ENCODE data around the gene KLF15. TPM values are rescaled to one million over a fixed set of nuclear protein-coding genes. Genes with fewer than 3 reads are reported as not detected.

Gene KLF15
- total RNA-seq, 1 experiment from 2014 or later, result 8.7 TPM

DNA sequence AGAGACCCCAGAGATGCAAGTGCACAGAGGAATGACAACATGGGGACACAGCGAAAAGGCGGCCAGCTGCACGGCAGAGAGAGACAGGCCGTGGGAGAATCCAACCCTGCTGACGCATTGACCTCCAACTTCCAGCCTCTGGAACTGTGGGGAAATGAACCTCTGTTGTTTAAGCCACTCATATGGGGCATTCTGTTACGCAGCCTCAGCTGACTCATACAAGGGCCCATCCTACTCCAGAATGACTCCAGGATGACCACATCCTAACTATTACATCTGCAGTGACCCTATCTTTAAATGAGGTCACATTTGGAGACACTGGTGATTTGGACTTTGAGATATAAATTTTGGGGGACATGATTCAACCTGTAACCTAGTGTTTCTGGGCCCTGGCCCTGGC is 44.0 kb downstream of the KLF15 start:
- in situ Hi-C loops (cut with HindIII; ENCODE audit: low sequenced_read_pairs), result no loop called here
- no peak for DNase-seq (ENCODE audit: low spot score)

DNA sequence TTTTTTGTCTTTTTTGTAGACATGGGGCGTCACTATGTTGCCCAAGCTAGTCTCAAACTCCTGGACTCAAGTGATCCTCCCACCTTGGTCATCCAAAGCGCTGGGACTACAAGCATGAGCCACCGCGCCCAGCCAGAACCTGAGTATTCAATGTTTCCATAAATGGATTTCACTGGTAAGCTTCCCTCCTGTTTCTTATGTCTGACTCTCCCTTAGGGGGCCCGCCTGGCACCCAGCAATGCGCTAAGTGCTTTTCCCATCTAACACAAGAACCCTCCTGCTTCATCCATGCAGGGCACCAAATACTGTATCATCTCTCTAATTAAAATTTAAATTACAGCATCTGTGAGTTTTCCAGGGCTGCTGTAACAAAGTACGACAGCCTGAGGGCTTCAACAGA is 44.9 kb downstream of the KLF15 start:
- no peak for DNase-seq (ENCODE audit: low spot score)
- in situ Hi-C loops (cut with HindIII; ENCODE audit: low sequenced_read_pairs), result no loop called here

DNA sequence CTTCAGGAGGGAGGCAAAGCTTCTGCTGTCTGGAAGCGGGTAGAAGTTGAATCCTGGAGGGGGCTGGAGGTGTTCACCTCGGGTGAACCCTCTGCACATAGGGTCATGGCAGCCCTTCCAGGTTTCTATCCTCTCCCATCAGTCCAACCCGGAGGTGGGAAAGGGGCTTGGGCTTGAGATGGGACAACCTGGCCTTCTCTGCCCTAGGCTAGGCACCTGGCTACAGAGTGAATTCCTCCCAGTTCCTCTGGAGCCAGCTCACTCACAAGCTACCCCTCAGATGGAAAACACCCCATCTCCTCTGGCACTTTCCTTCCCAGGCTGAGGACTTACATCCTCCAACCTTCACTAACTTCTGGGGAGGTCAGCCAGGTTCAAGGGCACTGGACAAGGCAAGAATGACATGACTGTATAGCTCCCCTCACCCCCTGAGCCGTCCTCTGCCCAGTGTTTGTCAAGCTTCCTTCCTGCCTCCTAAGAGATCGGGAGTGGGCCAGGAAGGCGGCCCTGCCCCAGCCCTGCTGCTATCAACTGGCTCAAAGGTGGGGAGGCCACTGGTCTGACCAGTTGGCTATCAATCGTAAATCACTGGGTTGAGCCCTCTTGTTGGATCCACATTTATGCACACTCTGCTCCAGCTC is 45.8 kb downstream of the KLF15 start:
- in situ Hi-C loops (cut with HindIII; ENCODE audit: low sequenced_read_pairs), result no loop called here
- DNase-seq (ENCODE audit: low spot score), result no peak

DNA sequence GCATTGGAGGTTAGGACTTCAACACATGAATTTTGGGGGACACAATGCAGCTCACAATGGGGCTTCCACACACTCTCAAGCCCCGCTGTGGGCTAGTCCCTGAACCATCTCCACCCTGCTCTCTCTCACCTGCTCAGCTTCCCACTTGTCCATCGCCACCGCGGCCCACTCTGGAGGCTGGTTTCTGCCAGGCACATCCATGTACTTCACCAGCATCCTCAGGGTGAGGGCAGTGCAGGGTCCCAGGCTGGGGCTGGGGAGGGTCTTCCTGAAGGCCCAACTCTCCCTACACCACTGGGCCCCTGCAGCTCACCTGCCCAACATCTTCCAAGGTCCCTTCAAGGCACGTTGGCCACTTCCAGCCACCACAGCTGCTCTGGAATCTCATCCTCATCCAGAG is 46.4 kb downstream of the KLF15 start:
- in situ Hi-C loops (cut with HindIII; ENCODE audit: low sequenced_read_pairs), result no loop called here
- DNase-seq (ENCODE audit: low spot score), result no peak

DNA sequence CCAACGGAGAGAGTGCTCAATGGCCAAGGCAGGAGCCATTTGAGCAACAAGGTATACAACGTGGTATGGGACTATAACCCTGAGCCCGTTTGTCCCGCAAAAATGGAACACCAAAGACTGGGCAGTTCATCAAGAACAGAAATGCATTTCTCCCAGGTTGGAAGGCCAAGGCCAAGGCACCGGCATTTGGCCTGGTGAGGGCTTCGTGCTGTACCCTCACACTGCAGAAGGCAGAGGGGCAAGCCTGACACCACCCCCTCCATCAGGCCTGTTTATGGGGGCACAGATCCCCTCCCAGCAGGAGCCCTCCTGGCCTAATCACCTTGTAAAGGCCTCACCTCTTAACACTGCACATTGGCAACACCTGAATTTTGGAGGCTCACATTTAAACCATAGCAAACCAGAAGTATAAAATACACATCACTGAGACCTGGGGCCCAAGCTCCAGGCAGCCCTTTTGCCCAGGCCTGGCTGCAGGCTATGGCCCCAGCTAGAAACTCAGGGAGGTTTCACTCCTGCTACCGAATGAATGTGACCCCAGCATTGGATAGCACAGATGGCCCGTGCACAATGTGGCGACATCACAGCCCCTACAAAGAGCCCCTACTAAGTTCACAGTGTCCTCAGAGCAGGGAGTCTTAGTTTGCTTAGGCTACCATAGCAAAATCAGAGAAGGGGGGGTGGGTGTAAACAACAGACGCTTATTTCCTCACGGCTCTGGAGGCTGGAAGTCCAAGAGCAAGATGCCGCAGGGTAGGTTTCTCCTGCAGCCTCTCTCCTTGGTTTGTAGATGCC is 47.1 kb downstream of the KLF15 start:
- in situ Hi-C loops (cut with HindIII; ENCODE audit: low sequenced_read_pairs), result no loop called here
- no peak for DNase-seq (ENCODE audit: low spot score)

DNA sequence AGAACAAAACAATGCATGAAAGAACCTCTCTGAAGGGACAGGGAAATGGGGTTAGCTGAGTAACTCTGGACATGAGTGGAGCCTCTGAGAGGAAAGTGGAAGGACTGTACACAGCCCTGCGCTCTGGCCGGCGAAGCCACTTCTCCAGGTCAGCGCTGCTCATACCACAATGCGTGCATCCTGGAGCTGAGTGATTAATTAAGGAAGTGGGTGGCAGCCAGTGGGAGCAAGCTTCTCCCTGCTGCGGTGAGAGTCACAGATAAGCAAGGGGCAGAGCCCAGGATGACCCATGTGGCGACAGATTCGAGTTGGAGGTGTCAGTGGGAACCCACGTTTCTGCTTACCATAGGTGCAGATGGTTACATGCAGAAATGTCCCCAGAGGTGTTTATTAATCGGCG is 48.0 kb downstream of the KLF15 start:
- in situ Hi-C loops (cut with HindIII; ENCODE audit: low sequenced_read_pairs), result no loop called here
- no peak for DNase-seq (ENCODE audit: low spot score)

DNA sequence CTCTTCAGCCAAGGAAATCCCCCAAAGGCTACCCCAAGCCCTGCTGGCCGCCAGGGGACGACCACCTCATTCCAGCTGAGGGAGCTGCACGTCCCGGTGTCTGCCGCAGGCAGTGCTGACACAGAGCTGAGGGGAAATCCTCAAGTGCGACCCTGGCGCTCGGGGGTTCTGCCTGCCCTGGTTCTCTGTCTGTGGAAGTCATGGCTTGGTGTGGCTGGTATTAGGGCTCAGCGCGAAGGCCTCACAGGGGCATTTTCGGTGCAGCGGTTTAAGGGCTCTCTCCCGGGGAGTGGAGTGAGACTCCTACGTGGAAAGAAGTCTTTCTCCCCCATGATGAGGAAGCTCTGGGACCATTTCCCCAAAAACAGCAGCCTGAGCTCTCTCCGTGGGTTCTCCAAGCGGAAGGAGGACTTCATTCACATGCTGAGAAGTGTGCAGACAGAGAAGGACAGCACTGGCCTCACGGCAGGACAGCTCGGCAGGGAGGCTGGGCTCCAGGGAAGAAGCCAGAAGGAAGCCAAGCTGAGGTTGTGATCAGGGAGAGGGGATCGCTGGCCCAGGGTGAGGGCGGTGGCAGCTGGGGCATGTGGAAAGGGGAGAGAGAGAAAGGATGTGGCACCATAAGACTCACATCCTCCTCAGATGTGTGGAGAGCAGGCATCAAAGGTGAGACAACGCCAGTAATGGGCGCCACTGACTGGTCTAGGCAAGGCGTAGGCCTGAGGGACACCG is 48.6 kb downstream of the KLF15 start:
- DNase-seq (ENCODE audit: low spot score), result no peak
- in situ Hi-C loops (cut with HindIII; ENCODE audit: low sequenced_read_pairs), result no loop called here

DNA sequence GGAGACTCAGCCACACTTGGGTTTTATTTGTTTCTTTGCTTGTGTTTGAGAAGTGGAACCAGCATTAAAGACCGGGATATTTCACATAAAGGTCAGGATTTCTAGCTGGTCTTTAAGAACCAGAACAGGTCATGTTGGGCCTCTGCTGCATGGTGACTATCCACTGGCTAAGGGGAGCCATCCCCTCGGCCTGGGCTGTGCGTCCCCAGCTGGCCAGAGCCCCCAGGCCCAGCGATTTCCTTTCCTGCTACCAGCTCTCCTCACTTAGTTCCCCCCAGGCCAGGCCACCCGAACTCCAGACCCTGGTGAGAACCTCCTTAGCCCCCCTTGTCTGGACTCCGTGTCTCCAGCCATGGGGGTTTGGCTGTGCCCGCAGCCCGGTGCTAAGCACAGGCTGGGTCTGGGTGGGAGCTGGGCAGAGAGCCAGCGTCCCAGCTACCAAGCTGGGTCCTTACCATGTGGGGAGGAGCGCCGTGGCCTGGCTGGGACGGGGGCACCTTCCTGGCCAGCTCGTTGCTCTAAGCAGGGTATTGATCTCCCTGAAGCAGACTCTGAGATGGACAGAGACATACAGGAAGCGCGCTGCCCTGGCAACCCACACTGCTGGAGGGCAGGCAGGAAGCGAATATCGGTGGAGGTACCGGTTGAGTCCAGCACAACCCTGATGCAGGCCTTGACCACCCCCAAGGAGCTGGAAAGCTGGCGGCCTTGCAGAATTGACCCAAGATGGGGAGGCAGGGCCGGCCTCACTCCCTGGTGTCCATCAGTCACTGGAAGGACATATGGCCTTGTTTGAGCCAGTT is 49.4 kb downstream of the KLF15 start:
- in situ Hi-C loops (cut with HindIII; ENCODE audit: low sequenced_read_pairs), result no loop called here
- DNase-seq (ENCODE audit: low spot score), result no peak

DNA sequence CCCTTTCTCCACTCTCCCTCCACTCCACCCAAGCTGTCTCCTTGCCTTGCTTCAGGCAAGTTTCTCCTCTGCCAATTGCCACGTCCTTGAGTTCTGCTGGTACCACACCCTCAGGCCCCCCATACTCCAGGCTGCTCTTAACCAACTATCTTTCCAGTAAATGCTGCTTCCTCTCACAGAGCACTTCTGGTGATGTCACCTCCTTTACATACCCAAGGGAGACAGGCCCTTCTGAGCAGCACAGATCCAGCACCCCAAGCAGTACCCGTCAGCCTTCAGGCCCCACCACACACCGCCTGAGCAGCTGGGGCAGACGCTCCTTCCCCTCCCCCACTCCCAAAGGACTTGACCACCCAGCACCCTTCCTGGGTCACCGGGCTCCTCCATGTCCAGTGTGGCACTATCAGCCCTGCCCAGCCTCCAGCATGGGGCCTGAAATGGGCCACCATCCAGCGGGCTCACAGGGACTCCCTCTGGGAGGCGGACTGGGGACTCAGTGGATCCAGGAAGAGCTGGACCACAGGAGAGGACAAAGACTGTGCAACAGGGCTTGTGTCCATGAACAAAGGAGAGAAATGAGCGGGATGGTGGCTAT is 50.2 kb downstream of the KLF15 start:
- in situ Hi-C loops (cut with HindIII; ENCODE audit: low sequenced_read_pairs), result no loop called here
- no peak for DNase-seq (ENCODE audit: low spot score)

DNA sequence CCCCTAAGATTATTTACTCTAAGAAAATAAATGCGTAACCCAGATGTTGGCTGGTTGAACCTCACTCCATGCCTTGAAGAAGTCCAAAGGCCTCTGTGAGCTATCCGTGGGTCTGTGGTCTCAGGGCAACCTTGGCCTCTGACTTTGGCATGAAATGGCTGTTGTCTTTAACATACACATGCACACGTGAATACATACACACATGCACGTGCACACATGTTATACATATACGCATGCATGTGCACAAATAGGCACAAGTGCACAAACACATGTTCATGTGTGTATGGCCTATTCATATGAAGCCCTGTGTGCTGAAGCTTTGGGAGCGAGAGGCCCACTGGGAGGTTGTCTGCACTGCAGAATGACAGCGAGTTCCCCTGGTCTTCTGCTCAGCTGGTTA is 50.8 kb downstream of the KLF15 start:
- DNase-seq (ENCODE audit: low spot score), result no peak
- in situ Hi-C loops (cut with HindIII; ENCODE audit: low sequenced_read_pairs), result no loop called here

DNA sequence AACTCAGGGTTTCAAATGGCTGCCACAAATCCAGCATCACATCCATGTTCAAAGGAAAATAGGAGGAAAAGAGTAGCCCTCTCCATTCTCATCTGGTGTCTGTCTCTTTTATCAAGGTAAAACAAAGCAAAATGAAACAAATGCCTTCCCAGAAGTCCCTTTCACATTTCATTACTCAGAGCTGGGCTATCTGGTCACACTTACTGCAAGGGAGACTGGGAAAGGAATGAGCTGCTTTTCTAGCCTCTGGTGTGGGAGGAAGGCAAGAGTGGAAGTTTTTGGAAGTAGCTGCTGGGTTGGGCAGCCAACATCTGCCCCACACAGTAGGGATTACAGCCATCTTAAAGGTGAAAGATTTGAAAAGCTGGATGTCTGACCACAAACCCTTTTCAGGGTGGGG is 51.8 kb downstream of the KLF15 start:
- no peak for DNase-seq (ENCODE audit: low spot score)
- in situ Hi-C loops (cut with HindIII; ENCODE audit: low sequenced_read_pairs), result no loop called here

DNA sequence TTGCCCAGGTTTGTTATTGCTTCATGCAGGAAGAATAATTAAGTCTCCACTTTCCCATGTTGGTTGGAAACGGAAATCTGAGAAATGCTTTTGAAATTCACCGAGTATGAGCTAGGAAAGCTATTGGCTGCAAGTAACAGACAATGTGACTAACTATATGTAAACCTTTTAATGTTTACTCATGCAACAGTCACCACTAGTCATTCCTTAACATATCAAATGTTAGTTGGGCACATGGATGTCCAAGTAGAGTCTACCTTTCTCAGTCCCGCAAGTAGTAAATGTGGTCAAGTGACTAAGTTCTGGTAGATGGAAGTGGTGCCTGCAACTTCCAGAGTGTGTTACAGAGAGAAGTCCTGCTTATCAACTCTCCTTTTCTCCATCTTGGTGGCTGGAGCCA is 52.5 kb downstream of the KLF15 start:
- in situ Hi-C loops (cut with HindIII; ENCODE audit: low sequenced_read_pairs), result no loop called here
- DNase-seq (ENCODE audit: low spot score), result no peak

DNA sequence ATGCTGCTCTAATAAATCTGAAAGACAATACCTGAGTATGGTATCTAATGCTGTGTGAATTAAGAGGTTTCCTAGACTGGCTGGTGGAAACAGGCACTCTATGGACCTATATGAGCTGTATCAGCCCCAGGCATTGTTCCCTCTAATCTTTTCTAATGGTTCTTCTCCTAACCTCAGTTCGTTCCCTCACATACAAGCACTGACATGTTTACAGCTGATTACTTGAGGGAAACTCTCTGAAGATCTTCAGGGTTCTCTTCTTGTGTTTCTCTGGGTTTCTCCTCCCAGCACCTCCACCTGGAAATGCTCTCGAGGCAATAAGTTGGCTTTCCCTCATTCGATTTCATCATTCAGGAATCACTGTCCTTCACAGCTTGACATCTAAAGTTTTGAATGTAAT is 52.9 kb downstream of the KLF15 start:
- DNase-seq (ENCODE audit: low spot score), result no peak
- in situ Hi-C loops (cut with HindIII; ENCODE audit: low sequenced_read_pairs), result no loop called here

DNA sequence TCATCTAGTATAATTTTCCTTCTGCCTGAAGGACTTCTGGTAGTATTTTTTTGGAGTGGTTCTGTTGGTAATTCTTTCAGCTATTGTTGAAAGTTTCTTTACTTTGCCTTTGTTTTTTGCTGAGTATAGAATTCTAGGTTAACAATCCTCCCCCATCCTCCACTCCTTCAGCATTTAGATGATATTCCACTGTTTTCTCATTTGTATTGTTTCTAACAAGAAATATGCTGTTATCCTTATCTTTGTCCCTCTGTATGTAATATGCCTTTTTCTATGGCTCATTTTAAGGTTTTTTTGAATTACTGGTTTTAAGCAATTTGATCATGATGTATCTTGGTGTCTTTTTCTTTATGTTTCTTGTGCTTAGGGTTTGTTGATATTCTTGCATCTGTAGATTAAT is 53.9 kb downstream of the KLF15 start:
- DNase-seq (ENCODE audit: low spot score), result no peak
- in situ Hi-C loops (cut with HindIII; ENCODE audit: low sequenced_read_pairs), result no loop called here

DNA sequence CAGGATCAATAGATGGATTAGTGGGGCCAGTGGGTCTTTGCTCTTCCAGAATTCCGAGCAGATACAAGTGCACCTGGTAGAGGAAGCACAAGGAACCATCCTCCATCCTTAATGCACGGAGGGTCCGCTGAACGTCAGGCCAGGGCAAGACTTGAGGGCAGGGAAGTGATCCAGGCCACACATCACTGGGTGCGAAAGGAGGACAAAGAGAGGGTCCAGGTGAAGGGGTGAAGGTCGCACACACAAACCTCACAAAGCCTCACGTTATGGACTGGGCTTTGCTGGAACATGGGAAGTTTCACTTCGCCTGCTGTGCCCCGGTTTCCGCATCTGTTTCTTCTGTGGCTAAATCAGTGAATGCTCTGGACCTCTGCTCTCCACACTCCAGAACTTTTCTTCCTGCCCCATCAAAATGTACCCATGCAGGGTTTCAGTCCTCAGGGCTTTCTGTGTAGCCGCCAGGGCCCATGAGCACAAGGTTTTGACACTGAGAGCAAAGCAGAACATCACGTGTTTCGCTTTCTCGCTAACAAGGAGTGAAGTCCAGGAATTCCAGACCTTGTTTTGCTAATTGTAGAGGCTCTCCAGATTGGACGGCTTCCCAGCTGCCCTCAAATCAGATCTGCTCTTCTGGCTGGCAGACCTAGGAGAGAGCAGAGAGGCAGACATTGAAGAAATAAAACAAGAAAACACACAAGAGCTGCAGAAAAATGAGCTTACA is 56.3 kb downstream of the KLF15 start:
- DNase-seq (ENCODE audit: low spot score), result peak; percentile 15
- in situ Hi-C loops (cut with HindIII; ENCODE audit: low sequenced_read_pairs), result no loop called here

DNA sequence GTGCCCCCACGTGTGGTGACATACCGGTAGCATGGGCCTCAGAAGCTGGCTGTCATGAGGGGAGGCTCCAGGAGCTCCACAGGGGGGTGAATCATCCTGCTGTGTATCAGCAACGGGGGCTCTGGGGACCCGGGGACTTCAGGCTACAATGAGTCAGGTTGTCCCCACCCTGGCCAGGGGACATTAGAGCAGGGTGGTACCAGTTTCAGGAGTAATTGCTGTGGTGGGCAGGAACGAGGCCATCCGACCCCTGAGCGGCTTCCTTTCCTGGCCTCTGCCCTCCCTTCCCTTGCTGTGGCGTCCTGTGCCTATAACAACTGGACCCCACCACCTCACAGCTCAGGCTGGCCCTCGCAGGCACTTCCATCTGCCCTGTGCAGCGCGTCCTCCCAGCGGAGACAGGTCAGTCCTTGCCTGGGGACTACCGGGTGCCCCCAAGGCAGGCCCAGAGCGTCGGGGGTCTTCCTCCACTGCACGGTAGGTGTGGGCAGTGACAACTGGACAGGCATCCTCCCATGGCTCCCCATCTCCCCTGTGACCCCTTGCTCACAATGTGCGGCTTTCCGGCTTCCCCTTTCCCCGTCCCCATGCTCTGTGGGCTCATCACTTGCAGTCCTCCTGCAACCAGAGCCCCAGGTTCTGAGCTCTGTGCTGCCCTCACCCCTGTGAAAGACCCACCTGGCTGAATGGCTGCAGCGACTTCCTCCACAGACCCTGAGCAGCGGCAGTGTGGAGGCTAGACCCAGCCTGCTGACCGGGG is 57.0 kb downstream of the KLF15 start:
- no peak for DNase-seq (ENCODE audit: low spot score)
- in situ Hi-C loops (cut with HindIII; ENCODE audit: low sequenced_read_pairs), result no loop called here

DNA sequence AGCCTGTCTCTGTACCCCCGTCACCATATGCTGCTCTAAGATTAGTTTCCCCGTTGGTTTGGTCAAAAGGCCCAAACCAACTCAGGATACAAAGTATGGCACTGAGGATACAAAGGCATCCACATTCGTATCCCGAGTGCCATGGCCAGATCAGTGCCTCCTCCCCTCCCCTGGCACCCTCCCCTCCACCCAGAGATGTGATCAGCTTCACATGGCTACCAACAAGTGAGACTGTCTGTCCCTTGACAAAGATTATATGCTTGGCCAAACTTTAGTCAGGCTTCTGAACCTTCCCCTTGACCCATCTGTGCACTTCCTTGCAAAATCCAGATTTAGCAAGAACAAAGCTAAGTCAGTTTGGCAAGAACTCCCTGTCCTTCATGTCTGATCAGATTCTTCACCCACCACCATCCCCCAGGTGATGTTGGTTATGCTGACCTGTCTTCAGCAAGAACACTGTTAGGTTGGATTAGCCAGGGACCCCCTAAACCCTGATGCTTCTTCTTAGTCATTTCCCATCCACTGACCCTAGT is 61.7 kb downstream of the KLF15 start:
- in situ Hi-C loops (cut with HindIII; ENCODE audit: low sequenced_read_pairs), result no loop called here

More for the DNA sequence above, 61.7 kb downstream of the KLF15 start:
- no peak for DNase-seq (ENCODE audit: low spot score)
